Left lobe of liver (tissue), 2 donors: Measurements from ENCODE around the gene LRRC55. TPM values are rescaled to one million over a fixed set of nuclear protein-coding genes. Genes with fewer than 3 reads are reported as not detected.
A peak's percentile ranks its signal among the peaks of the same experiment; 100 is the strongest.
"Not testable (repeated sequence)": the region's sequence is repeated elsewhere in the genome, so short reads cannot be mapped to it uniquely, and the experiment has no call there.

ENCODE experiments used
- ATAC-seq: fragments of 200-7000 bp; cut with Tn5 transposase; one replicate; pipeline ENCODE4 v1.9.1; 2020; ENCODE audit warnings: mild to moderate bottlenecking, moderate library complexity
- DNase-seq: peaks from one replicate; pipeline ENCODE4 v3.0.0-alpha.2; 2020; ENCODE audit warnings: low spot score
- total RNA-seq: library from RNA; stranded (reverse); gene quantifications from one replicate; pipeline ENCODE4 v1.2.1, GENCODE V29; 2021
- donor health status: DM: no; HTN: no; CAD: no; lungs with moderate emphysema.
- donor health status: DM: no; HTN: yes; CAD: no.

The LRRC55 gene
- total RNA-seq, 1 donor from 2014 or later: 0.13 TPM

DNA sequence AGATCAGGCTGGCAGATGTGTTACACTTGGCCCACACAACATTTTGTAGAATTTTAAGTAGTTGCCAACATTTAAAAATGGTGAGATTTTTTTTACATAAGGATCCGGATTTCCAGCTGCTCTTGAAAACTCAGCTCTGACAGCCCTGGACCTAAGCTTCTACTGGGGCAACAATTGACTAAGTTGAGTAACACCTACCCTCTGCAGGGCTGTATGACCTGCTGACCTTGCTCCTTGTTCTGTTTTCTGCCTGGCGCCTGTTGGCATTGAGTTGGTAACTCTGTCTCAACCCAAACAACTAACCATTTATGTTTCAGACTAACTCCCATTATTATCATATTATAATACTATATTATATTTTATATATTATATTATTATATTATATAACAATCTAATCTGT is 21.1 kb upstream of the LRRC55 start:
- peak; percentile 98 for ATAC-seq
- DNase-seq: peak; percentile 67

DNA sequence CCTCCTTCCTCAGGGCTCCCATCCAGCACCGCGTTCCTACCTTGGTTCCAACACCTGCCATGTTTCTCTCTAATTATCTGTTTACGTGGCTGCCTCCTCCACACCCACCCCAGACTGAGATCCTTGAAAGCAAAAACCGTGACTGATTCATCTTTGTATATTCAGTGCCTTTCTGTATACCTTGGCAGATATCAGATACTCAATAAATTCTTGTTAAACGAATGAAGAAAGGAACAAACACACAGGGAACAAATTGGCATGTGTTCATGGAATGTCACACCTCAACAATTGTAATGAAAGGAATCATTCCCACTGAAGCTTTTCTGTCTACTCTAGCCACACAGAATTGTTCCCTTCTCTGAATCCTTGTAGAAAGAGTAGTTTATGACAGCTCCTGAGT is 20.4 kb upstream of the LRRC55 start:
- no peak for ATAC-seq
- no peak for DNase-seq

DNA sequence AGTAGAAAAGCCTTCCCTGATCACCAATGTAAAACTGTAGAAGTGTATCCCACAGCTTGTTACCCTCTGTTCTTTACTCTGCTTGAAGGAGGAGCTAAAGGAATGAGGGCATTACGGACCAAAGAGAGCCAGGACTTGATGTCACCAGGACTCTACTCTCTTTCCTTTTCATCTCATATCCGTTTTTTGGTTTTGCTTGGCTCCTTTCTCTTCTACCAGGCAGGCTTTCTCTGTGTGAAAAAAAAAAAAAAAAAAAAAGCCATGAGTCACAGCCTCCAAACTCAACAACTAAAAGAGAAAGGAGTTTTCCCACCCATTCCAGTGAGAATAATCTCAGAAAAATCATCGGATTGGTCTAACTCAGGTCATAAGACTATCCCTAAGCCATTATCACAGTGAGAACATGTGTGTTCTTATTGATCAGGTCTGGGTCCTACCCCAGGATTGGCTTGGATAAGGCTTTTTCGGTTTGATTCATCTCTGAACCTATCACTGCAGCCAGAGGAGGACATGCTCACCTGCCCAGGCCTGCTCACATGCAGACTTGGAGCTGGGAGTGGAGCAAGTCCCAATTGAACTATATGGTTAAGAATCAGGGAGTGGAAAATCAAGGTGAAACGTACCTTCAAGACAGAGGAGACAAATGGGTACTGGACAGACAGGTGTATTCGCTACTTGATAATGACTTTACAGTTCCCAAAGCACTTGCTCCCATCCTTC is 19.4 kb upstream of the LRRC55 start:
- ATAC-seq (no peak), DNase-seq (no peak)

DNA sequence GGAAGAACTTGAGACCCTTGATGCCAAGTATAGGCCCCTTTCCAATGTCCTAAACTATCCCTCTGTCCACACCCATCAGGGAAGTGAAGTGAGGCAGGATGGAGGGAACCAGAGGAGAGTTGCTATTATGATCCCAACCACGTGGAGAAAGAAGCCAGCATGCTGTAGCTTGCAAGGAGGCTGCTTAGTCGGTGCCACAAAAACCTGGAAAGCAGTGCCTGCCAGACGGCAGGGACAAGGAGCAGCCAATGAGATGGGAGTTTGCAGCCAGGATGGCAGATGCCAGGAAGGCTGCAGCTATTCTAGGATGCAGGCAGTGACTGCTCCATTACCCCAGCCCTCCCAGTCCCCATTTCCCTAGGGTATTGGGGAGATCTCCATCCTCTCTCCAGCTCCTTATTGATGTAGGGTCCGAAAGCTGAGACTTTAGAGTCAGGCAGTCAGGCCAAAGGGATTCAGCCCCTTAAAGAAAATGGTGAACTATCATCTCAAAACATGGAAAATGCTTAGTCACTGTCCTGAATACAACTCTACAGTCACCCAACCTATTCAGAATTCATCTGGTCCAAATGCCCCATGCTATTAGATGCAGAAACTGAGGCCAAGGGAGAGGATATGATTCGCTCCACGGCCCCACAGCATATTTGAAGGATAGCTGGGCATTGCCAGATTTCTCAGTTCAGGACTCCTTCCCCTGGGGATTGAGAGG is 18.4 kb upstream of the LRRC55 start:
- ATAC-seq (no peak), DNase-seq (no peak)

DNA sequence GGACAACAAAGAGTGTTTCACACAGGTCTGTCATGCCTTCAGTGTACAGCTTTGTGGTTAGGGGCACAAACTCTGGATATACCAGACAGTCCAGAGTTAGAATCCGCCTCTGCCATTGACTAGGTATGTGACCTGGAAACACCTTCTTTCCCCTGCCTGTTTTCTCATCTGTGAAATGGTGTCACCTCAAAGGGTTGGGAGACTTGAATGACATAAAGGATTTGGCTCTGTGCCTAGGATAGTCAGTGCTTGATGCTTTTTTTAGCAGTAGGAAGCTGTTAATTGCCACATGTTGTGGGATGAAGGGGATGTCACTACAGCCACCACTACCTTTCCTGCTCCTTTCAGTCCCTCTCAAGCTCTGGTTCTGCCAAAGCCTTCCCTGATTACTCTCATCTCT is 17.4 kb upstream of the LRRC55 start:
- DNase-seq (no peak), ATAC-seq (no peak)

DNA sequence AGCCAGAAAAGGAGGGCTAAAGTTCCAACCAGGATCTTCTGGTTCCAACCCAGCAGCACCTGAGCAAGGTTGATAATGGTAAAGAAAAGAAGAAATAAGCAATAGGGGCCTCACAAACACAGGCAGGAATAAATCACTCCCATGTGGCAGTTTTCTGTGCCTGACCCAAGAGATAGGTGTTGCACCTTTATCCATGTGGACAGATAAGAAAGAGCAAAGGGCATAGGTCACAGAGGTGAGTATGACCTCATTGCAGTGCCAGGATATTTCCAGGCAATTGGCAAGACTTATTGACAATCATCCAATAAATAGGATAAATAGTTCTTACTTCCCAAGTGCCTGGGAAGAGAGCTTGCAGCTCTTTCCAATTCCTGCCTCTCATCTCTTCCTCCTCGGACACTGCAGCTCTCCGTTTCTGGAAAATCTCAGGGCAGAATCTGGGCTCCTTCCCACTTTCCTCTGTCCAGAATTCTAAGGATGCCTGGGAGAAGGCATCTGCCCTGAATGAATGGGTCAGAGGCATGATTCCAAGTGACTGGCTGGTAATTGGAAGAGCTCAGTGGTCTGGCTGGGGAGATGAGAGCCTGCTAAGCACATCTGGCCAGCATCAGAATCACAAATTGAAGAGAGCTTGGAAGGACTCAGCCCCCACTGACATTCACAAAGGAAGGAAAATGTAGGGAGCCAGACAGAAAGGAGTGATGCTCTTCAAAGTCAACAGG is 14.5 kb upstream of the LRRC55 start:
- DNase-seq (peak; percentile 60), ATAC-seq (peak; percentile 93)

DNA sequence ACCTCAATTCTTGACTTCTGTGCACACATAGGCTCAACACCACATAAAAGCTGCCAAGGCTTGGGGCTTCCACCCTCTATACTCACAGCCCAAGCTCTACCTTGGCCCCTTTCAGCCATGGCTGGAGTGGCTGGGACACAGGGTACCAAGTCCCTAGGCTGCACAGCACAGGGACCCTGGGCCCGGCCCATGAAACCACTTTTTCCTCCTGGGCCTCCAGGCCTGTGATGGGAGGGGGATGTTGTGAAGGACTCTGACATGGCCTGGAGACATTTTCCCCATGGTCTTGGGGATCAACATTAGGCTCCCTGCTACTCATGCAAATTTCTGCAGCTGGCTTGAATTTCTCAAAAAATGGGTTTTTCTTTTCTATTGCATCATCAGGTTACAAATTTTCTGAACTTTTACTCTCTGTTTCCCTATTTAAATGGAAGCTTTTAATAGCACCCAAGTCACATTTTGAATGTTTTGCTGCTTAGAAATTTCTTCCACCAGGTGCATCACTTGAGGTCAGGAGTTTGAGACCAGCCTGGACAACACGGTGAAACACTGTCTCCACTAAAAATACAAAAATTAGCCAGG is 11.9 kb upstream of the LRRC55 start:
- ATAC-seq, DNase-seq: not testable (repeated sequence)

DNA sequence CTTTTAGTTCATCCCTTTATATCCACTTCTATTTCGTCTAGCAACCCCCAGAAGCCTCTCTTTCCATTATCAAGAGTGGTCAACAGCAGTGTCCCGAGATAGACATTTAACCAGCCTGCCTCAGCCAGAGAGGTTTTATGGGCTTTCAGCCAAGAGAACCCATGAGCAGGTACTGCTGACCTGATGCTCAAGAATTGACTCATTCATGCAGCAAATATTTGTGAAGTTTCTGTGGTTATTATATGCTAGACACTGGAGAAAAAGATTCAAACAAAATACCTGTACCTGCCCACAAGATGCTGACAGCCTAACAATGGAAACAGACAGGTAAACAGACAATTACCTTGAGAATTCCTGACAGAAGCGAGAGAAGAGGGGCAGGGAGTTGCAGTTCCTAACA is 9.7 kb upstream of the LRRC55 start:
- no peak for DNase-seq
- no peak for ATAC-seq

DNA sequence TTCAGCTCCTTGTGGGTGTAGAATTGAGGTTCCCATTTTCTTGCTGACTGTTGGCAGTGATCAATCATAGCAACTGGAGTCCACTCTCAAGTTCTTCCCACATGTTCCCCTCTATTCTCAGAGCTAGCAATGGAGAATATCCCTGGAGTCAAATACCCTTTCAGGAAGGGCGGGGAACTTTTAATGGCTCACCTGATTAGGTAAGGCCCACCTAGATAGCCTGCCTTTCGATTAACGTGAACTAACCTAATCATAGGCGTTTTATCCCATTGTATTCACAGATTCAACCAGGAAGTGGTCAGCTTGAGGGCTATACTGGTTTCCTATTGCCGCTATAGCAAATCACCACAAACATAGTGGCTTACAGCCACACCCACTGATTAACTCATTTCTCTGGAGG is 7.1 kb upstream of the LRRC55 start:
- ATAC-seq (no peak), DNase-seq (no peak)

DNA sequence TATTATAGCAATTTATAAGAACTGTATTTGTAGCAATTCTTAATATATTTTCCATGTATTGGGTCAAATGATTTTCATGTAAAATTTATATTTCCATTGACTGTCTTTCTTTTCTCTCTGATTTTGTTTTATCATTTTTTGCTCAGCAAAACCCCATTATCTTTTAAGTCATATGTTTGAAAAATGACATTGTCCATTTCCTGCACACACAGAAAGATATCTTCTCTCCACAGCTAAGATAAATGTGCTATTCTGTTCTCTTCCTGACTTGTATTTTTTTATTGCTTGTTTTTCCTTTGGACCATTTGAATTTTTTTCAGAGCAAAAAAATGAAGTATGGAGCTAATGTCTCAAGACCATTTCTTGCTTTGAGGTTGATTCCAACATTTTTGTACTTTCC is 6.3 kb upstream of the LRRC55 start:
- DNase-seq (no peak), ATAC-seq (peak; percentile 20)

DNA sequence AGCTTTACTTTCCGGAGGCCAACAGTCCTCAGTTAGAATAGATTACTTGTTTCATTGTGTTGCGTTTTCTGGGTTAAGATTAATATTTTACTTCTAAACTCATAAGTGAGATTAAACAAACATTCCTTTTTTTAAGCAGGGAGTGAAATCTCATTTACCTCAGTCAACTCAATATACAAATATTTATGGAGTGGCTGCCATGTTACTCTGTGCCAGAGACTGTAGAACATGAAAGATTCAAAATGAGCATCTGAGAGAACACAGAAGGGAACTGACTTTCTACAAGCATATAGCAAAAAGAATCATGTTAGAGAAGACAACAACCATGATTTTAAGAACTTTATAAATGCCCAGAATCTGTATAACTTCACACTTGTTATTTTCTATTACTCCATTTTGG is 3.4 kb upstream of the LRRC55 start:
- no peak for DNase-seq
- ATAC-seq: peak; percentile 55

DNA sequence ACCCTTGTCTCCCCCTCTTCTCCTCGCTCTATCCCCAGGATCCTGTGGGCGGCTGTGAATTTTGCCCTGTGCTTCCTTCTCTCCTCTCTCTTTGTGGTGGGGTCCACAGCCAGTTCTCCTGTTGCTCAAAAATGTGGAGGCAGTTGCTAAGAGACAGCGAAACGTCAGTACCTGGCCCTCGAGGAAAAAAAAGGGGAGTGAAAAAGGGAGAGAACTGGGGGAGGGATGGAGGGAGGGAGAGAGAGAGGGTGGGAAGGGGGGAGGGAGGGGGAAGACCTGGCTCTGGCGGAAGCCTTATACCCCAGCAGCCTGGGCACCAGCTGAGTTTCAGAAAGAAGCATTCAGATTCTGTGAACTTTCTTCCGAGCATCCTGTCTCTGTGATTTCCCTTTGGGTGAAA is 2.1 kb upstream of the LRRC55 start:
- DNase-seq (no peak), ATAC-seq (no peak)

DNA sequence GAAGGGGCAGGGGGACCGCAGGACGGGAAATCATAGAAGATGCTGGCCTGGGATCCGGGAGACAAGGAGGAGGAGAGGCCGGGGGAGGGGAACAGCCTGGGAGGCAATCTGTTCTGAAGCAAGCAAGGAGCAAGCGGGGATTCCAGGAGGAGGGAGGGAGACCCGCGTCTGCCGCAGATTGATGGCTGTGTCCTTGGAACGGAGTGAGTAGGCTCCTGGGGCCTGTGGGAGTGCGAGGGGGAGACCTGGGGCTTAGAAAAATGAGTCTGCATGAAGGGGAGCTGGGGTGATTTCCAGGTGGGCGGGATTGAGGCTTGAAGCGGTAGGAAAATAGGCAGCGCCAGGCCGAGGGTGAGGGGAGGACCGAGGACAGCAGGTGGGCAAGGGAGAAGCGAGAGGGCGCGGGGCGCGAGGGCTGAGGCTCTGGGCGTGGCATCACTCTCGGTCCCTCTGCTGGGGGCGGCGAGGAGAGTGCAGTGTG is 1.6 kb upstream of the LRRC55 start:
- DNase-seq: no peak
- no peak for ATAC-seq

DNA sequence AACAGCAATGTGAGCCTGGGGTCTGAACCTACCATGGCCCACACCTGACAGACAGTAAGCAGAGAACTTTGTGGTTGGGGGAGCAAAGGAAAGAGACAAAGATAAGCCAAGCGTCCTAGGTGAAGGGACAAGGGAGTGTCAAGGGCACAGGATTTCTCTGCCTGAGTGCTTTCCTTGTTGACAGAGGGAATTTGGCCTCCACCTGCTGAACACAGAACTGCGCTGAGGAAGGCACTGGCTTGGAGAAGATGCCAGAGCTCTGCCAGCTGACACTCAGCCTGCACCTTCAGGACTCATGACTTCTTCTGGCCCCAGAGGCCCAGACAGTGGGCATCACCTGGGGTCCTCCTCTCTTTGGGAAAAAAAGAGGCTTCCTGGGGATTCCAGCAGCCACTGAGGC is 789 bp upstream of the LRRC55 start:
- DNase-seq: no peak

DNA sequence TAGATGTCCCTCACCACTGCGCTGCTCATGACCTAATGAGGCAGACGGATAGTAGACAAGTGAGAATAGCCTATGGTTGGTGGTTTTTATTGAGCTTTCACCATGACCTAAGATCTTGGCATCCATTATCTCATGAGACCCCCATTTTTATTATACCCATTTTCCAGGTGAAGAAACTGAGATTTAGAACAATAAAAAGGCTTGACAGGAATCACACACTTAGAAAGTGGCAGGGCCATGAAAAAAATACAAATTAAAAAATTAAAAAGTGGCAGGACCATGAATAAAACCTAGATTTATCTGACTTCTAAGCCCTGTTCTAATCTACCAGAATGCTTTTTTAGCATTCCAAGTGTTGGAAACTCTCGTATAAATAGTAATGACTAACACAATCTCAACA is 1.1 kb downstream of the LRRC55 start:
- DNase-seq: no peak
- ATAC-seq: no peak

More for the DNA sequence above, 789 bp upstream of the LRRC55 start:
- no peak for ATAC-seq

DNA sequence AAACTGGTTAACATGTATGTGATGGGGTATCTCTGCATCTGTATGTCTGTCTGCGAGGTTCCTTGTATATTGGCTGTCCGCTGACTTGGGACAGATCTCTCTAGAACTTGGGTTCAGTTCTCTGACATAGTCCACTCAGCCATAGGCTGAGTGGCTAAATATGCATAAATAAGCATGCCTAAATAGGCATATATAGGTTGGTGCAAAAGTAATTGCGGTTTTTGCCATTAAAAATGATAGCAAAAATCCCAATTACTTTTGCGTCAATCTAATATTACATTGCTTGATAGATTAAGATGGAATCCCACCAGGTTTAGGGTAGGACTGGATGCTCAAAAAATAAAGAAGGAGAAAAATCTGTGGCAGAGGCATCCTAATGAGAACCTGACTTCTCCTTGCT is 8.8 kb downstream of the LRRC55 start:
- no peak for ATAC-seq
- no peak for DNase-seq

DNA sequence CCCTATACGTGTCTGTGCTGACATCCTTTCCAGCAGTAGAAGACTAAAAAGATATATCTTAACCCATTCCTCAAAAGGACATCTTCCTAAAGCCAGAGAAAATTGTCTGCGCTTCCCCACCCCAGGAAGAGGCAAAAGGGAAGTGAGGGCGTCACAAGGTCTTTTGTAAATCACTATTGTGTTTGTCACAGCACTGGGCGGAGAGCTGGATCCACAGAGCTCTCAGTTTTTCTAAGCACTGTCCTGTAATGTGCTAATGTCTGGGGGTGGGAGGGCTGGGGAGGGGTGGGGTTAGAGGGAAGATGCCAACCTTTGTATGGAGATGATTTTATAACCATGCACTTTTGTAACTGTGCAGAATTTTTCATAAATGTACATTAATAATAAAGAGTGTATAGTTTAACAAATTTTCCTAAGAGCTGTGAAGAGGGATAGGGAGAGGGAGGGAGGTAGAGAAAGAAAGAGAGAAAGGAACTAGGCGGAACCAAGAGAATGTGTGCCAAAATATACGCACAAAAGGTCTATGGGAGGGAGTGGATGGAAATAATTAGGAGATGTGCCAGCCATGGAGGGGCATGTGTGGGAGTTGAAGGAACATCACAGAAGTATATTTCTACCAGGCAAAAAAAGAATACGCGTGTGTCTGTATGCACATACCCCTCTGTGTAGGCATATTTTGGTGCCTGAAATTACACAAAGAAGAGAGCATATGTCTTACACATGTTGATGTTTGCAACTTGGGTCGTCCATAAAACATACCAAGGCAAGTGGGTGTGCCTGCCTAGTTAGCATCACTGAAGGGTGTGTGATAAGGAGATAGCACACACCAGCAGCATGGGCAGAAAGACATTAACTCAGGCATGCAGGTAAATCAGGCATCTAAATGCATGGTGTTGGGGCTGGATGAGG is 9.8 kb downstream of the LRRC55 start:
- ATAC-seq (no peak), DNase-seq (no peak)

DNA sequence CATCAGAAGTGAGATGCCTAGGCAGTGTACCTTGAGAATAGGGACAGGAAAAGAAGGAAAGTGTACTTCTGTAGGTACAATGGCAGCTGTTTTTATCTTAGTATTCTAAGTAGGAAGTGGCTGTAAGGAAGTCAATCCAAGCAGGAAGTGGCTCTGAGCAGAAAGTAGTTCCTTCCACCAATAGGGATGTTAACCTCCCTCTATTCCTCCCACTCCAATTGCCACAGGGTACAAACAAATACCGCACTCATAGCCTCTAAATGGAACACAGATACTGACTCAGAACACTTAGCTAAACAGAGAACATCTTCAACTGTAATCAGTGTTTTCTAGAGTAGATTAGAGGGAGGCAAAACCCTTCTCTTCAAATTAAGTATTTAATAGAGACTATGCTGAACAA is 10.6 kb downstream of the LRRC55 start:
- ATAC-seq: no peak

DNA sequence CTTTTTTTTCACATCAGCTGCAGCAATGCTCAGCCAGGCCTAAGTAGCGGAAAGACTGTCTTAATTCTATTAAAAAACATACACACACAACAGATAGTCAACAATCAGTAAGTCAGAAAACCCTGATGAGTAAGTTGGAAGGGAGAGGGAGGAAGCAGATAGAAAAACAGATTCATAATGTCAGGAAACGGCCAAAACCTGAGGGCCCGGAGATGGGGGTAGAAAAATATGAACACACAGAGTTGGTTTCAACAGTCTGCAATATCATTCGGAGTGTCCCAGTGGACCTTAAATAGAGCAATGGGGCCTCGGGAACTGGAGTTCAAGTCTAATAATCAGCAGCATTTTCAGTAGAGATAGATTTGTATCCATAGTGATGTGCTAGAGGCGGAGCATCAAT is 14.8 kb downstream of the LRRC55 start:
- no peak for DNase-seq
- no peak for ATAC-seq

More for the DNA sequence above, 10.6 kb downstream of the LRRC55 start:
- no peak for DNase-seq

DNA sequence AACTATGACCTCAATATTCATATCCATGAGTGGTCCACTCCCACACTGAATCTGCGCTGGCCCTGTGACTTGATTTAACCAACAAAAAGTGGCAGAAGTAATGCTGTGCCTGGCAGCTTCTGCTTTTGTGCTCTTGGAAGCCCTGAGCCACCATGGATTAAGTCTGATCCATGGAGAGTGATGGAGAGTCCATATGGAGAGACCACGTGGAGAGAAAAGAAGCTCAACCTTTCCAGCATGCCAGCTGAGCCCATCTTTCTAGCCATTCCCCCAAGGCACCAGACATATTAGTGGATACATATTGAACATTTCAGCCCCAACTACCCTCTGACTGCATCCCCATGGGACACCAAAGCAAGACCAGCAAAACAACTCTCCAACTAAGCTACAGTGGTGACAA is 16.0 kb downstream of the LRRC55 start:
- ATAC-seq (no peak), DNase-seq (no peak)
